TTC549 (cell line): ENCODE results near the gene CR1.
A peak's percentile ranks its signal among the peaks of the same experiment; 100 is the strongest.
"Not testable (repeated sequence)": the region's sequence is repeated elsewhere in the genome, so short reads cannot be mapped to it uniquely, and the experiment has no call there.

Source experiments
- FAIRE-seq: peaks from 2 replicates; lab custom pipeline; 2012; peaks lifted over from hg19 to GRCh38; lab: Jason Lieb, UNC

CR1 gene

GRCh38 chr1:207644852-207645634 lies 149.1 kb downstream of the CR1 start, which contains the start of gene CR1L:
TSS of gene CR1L (plus strand) at chr1:207645133. CDS start at chr1:207645234, 101 bp downstream.
- FAIRE-seq: no peak

- FAIRE-seq: no peak
These were observed 149.7 kb downstream of the CR1 start for GRCh38 chr1:207645635-207646081.

- FAIRE-seq: no peak
These were observed 150.2 kb downstream of the CR1 start for GRCh38 chr1:207646171-207646570.

- no peak for FAIRE-seq
These were observed 151.1 kb downstream of the CR1 start for GRCh38 chr1:207646944-207647579.

- no peak for FAIRE-seq
These were observed 151.8 kb downstream of the CR1 start for GRCh38 chr1:207647671-207648333.

GRCh38 chr1:207648334-207649209 lies 152.6 kb downstream of the CR1 start:
- no peak for FAIRE-seq

- FAIRE-seq: no peak
These were observed 153.3 kb downstream of the CR1 start for GRCh38 chr1:207649210-207649753.

GRCh38 chr1:207649865-207650580 lies 154.1 kb downstream of the CR1 start:
- FAIRE-seq: no peak

GRCh38 chr1:207651583-207651982 lies 155.6 kb downstream of the CR1 start:
- FAIRE-seq: no peak

GRCh38 chr1:207654320-207654719 lies 158.4 kb downstream of the CR1 start:
- peak; percentile 74 for FAIRE-seq

- FAIRE-seq: no peak
These were observed 162.5 kb downstream of the CR1 start for GRCh38 chr1:207658408-207658807.

GRCh38 chr1:207658904-207659485 lies 163.0 kb downstream of the CR1 start:
- no peak for FAIRE-seq

- no peak for FAIRE-seq
These were observed 163.7 kb downstream of the CR1 start for GRCh38 chr1:207659545-207660153.

GRCh38 chr1:207661420-207661819 lies 165.5 kb downstream of the CR1 start:
- not testable (repeated sequence) for FAIRE-seq

- no peak for FAIRE-seq
These were observed 170.4 kb downstream of the CR1 start for GRCh38 chr1:207666342-207666741.

- no peak for FAIRE-seq
These were observed 173.6 kb downstream of the CR1 start for GRCh38 chr1:207669528-207670009.

GRCh38 chr1:207670192-207670591 lies 174.2 kb downstream of the CR1 start:
- FAIRE-seq: no peak

GRCh38 chr1:207670997-207671396 lies 175.0 kb downstream of the CR1 start:
- no peak for FAIRE-seq

- FAIRE-seq: peak; percentile 67
These were observed 176.7 kb downstream of the CR1 start for GRCh38 chr1:207672522-207673130.

- FAIRE-seq: no peak
These were observed 177.4 kb downstream of the CR1 start for GRCh38 chr1:207673399-207673798.
